Left renal cortex interstitium (tissue), 4 donors: ENCODE results near the gene KRTAP9-3. TPM values are rescaled to one million over a fixed set of nuclear protein-coding genes. Genes with fewer than 3 reads are reported as not detected.
"Not testable (repeated sequence)": the region's sequence is repeated elsewhere in the genome, so short reads cannot be mapped to it uniquely, and the experiment has no call there.

Experiments used
- DNase-seq, 4 donors: peaks; one replicate each; pipeline ENCODE4 v3.0.0-alpha.2; 2013; ENCODE audit warnings: low read depth in 4 of 4, low spot score in 2 of 4, missing footprints in 1 of 4
- polyA plus RNA-seq, 4 donors: library from polyadenylated mRNA; unstranded; fragments of 120-200 nt; gene quantifications; one replicate each; pipeline ENCODE4 v1.2.1, GENCODE V29; 2013; ENCODE audit not compliant: insufficient read length in 4 of 4

Gene KRTAP9-3
- polyA plus RNA-seq, 4 donors, result not detected

DNA sequence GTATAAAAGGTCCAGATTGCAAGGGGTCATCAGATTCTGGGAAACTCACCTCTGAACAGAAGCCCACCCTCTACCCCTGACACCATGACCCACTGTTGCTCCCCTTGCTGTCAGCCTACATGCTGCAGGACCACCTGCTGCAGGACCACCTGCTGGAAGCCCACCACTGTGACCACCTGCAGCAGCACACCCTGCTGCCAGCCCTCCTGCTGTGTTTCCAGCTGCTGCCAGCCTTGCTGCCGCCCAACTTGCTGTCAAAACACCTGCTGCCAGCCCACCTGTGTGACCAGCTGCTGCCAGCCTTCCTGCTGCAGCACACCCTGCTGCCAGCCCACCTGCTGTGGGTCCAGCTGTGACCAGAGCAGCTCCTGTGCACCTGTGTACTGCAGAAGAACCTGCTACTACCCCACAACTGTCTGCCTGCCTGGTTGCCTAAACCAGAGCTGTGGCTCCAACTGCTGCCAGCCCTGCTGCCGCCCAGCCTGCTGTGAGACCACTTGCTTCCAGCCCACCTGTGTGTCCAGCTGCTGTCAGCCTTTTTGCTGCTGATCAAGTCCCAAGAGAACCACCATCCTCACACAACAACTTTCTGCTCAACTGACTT is 17.5 kb downstream of the KRTAP9-3 start, which contains the start of gene KRTAP9-4:
KRTAP9-4 (plus strand) TSS at position 51 of the 604 bp plus-strand sequence; CDS start at position 85, 34 bp downstream.
- DNase-seq, result not testable (repeated sequence)

DNA sequence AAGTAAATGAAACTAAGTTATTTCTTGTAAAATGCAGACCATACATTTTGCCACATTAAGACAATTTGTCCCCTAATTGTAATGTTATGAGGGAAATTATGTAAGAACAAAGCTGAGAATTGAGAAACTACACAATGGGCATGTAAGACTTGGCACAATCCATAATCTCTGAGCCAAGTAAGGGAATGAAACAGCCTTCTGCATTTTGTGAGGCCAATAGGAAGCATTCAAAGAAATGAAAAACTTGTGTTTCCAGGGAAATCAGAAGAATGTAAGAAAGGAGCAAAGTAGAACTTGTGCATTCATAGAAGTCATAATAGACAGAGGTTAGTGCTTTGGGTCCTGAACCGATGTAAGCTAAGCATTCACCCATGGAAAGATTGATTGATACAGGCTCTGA is 19.0 kb downstream of the KRTAP9-3 start:
- no peak for DNase-seq

DNA sequence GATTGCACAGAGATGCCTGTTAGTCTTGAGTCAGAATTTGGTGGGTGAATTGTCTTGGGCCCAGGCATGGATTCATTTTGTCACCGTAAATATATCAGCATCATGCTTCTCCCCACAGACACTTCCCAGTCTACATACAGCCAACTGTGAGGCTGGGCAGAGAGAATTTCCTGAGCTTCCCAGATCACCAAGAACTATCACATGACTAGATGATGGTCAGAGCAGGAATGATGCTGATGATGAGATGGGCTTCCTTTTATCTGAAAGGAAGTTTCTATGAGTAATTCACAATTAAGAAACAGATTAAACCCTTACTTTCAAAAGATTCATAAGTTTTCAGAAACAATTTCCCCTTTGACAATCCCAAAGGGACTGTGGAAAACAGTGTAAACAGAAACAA is 22.6 kb downstream of the KRTAP9-3 start:
- no peak for DNase-seq

DNA sequence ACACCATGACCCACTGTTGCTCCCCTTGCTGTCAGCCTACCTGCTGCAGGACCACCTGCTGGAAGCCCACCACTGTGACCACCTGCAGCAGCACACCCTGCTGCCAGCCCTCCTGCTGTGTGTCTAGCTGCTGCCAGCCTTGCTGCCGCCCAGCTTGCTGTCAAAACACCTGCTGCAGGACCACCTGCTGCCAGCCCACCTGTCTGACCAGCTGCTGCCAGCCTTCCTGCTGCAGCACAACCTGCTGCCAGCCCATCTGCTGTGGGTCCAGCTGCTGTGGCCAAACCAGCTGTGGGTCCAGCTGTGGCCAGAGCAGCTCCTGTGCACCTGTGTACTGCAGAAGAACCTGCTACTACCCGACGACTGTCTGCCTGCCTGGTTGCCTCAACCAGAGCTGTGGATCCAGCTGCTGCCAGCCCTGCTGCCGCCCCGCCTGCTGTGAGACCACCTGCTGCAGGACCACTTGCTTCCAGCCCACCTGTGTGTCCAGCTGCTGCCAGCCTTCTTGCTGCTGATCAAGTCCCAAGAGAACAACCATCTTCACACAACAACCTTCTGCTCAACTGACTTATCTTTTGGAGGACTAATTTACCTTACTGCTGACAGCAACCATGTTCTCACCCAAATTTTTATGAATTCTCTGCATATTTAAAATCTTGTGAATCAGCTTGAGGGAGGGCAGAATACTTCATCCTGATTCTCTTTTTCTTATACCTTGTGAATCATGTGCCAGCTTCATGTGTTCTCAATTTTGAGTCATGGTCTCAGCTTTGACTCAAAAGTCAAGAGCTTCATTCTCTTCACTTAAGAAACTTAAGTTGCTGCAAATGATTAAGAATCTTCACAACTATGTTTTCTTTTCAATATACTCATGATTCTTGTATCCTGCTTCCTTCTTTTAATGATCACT is 23.4 kb downstream of the KRTAP9-3 start, which contains the start of gene KRTAP9-9:
KRTAP9-9 (plus strand) TSS at position 4 of the 910 bp plus-strand sequence.
- DNase-seq, result not testable (repeated sequence)

DNA sequence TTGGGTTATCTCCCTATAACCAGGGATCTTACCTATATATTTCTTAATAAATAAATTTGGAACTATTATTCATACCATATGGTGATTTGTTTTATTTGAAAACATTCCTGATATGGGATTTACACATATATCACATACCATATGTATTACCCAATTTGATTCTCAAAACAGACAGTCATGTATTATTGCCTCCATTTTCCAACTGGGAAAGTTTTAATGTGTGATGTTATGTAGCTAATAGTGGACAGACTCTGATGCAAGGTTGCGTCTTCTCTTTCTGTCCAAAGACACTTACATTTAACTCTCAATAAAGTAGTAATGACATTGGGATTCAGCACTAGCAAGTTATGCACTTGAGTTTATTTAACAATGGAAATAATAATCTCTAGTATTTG is 24.0 kb downstream of the KRTAP9-3 start:
- no peak for DNase-seq

DNA sequence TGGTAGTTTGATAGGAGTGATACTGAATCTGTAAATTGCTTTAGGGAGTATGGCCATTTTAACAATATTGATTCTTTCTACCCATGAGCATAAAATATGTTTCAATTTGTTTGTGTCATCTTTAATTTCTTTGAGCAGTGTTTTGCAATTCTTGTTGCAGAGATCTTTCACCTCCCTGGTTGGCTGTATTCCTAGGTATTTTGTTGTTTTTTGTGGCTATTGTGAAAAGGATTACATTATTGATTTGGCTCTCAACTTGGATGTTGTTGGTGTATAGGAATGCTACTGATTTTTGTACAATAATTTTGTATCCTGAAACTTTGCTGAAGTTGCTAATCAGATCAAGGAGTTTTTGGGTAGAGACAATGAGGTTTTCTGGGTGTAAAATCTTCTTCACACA is 26.2 kb downstream of the KRTAP9-3 start:
- no peak for DNase-seq

DNA sequence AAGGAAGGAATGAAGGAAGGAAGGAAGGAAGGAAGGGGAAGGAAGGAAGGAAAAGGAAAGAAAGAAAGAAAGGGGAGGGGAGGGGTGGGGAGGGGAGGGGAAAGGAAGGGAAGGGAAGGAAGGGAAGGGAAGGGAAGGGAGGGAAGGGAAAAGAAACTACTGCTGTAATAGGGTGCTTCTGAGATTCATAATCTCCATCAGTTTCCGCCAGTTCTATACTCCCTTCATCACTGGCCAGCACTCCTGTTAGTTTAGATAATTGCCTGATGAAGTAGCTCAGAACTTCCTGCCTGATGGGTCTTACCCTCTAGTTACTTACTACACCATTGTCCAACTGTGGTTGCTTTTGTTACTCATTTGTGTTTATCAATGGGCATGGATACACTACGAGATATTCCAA is 31.0 kb downstream of the KRTAP9-3 start:
- DNase-seq, result no peak

DNA sequence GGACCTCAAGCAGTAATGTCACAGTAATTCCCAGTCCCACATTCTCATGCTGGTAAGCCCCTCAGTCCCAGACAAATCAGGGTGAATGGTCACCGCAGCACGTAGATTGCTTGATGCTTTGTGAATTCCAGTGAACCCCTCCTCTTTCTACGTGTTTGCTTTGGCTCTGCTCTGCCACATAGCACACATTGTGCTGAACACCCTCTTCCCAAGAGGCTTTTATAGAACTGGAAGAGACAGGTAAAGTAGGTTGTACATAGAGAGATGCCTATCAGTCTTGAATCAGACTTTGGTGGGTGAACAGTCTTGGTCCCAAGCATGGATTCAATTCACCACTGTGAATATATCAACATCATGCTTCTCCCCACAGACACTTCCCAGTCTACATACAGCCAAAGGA is 32.4 kb downstream of the KRTAP9-3 start:
- no peak for DNase-seq

DNA sequence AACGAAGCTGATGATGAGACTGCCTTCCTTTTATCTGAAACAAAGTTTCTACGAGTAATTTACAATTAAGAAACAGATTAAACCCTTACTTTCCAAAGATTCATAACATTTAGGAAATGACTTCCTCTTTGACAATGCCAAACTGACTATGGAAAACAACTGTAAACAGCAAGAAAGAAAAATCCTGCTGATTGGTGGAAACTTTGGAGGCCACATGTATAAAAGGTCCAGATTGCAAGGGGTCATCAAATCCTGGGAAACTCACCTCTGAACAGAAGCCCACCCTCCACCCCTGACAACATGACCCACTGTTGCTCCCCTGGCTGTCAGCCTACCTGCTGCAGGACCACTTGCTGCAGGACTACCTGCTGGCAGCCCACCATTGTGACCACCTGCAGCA is 32.8 kb downstream of the KRTAP9-3 start, which contains the start of gene KRTAP9-6:
KRTAP9-6 (plus strand) TSS at position 301 of the 400 bp plus-strand sequence; CDS start at position 301, 0 bp downstream.
- DNase-seq, result no peak

DNA sequence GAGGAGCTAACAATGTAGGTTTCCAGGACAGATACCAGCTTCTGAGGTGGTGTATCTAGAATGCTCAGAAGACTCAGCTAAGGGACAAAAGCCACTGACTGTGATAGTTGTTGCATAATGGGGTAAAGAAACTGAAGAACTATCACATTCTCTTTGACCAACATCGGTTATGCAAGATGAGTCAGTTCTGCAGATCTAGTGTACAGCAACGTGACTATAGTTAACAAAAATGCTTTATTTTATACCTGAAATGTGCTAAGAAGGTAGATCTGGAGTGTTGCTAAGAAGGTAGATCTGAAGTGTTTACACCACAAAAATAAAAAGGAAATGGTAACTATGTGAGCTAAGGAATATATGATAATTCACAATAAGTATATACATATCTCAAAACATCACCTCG is 35.5 kb downstream of the KRTAP9-3 start:
- no peak for DNase-seq

DNA sequence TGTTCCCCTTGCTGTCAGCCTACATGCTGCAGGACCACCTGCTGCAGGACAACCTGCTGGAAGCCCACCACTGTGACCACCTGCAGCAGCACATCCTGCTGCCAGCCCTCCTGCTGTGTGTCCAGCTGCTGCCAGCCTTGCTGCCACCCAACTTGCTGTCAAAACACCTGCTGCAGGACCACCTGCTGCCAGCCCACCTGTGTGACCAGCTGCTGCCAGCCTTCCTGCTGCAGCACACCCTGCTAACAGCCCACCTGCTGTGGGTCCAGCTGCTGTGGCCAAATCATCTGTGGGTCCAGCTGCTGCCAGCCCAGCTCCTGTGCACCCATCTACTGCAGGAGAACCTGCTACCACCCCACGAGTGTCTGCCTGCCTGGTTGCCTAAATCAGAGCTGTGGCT is 39.1 kb downstream of the KRTAP9-3 start:
- DNase-seq, result not testable (repeated sequence)

DNA sequence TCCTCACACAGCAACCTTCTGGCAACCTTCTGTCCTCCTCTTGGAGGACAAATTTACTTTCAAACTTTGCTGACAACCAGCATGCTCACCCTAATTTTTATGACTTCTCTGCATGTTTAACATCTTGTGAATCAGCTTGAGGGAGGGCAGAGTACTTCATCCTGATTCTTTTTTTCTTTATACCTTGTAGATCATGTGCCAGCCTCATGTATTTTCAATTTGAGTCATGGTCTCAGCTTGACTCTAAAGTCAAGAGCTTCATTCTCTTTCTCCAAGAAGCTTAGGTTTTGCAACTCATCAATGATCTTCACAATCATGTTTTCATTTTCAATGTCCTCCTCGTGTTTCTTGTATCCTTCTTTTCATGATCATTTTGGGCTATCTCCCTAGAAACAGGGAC is 39.6 kb downstream of the KRTAP9-3 start:
- no peak for DNase-seq

DNA sequence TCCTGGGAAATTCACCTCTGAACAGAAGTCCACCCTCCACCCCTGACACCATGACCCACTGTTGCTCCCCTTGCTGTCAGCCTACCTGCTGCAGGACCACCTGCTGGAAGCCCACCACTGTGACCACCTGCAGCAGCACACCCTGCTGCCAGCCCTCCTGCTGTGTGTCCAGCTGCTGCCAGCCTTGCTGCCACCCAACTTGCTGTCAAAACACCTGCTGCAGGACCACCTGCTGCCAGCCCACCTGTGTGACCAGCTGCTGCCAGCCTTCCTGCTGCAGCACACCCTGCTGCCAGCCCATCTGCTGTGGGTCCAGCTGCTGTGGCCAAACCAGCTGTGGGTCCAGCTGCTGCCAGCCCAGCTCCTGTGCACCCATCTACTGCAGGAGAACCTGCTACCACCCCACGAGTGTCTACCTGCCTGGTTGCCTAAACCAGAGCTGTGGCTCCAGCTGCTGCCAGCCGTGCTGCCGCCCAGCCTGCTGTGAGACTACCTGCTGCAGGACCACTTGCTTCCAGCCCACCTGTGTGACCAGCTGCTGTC is 43.5 kb downstream of the KRTAP9-3 start, which contains the start of gene KRTAP9-7:
KRTAP9-7 (plus strand) TSS at position 51 of the 543 bp plus-strand sequence; CDS start at position 51, 0 bp downstream.
- DNase-seq, result not testable (repeated sequence)

DNA sequence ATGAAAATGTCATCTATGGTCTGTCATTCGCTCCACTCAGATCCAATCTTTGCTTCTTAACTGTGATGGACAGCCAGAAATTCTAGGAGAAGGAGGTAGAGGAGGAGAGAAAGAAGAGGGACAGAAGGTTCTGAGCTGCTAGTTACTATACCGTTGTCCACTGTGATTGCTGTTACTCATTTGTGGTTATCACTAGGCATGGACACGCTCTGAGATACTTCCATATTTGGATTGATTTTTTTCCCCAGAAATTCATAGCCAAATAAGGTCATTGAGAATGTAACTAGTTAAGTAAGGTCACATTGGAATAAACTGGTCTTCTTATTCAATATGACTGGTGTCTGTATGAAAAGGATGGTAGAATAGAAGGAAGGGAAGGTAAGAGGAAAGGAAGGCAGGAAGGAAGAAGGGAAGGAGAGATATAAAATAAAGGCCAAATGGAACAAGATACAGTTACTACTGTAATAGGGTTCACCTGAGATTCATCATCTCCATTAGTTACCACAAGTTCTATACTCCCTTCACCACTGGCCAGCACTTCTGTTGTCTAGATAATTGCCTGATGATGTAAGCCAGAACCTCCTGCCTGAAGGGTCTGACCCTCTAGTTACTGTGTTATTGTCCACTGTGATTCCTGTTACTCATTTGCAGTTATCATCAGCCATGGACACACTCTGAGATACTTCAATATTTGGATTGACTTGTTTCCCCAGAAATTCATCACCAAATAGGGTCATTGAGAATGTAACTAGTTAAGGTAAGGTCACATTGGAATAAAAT is 46.1 kb downstream of the KRTAP9-3 start:
- no peak for DNase-seq

Other genes starting within 250 kb of the KRTAP9-3 start
- gene KRT40, start 248.1 kb upstream of the KRTAP9-3 start, polyA plus RNA-seq, result under 1 TPM in 1 of 4 donors, not detected in 3; 0.08 TPM
- gene KRTAP3-3, start 238.3 kb upstream of the KRTAP9-3 start, polyA plus RNA-seq, result not detected
- not detected for gene KRTAP3-2, start 232.5 kb upstream of the KRTAP9-3 start, polyA plus RNA-seq
- gene KRTAP3-1, start 223.3 kb upstream of the KRTAP9-3 start, polyA plus RNA-seq, result not detected
- not detected for gene KRTAP1-5, start 205.2 kb upstream of the KRTAP9-3 start, polyA plus RNA-seq
- not detected for gene KRTAP1-4, start 202.3 kb upstream of the KRTAP9-3 start, polyA plus RNA-seq
- gene KRTAP1-3, start 197.6 kb upstream of the KRTAP9-3 start, polyA plus RNA-seq, result not detected
- gene KRTAP1-1, start 191.0 kb upstream of the KRTAP9-3 start, polyA plus RNA-seq, result not detected
- gene KRTAP2-1, start 185.1 kb upstream of the KRTAP9-3 start, polyA plus RNA-seq, result not detected
- not detected for gene KRTAP2-2, start 177.2 kb upstream of the KRTAP9-3 start, polyA plus RNA-seq
- not detected for gene KRTAP2-3, start 172.3 kb upstream of the KRTAP9-3 start, polyA plus RNA-seq
- gene KRTAP2-4, start 166.6 kb upstream of the KRTAP9-3 start, polyA plus RNA-seq, result not detected
- gene KRTAP4-7, start 148.3 kb upstream of the KRTAP9-3 start, polyA plus RNA-seq, result not detected
- gene KRTAP4-8, start 134.3 kb upstream of the KRTAP9-3 start, polyA plus RNA-seq, result not detected
- not detected for gene KRTAP4-16, start 130.2 kb upstream of the KRTAP9-3 start, polyA plus RNA-seq
- not detected for gene KRTAP4-9, start 127.1 kb upstream of the KRTAP9-3 start, polyA plus RNA-seq
- not detected for gene KRTAP4-11, start 114.1 kb upstream of the KRTAP9-3 start, polyA plus RNA-seq
- gene KRTAP4-12, start 108.3 kb upstream of the KRTAP9-3 start, polyA plus RNA-seq, result not detected
- gene KRTAP4-6, start 91.9 kb upstream of the KRTAP9-3 start, polyA plus RNA-seq, result not detected
- gene KRTAP4-5, start 82.6 kb upstream of the KRTAP9-3 start, polyA plus RNA-seq, result not detected
- not detected for gene KRTAP4-4, start 71.7 kb upstream of the KRTAP9-3 start, polyA plus RNA-seq
- gene KRTAP4-3, start 64.2 kb upstream of the KRTAP9-3 start, polyA plus RNA-seq, result not detected
- gene KRTAP4-2, start 54.2 kb upstream of the KRTAP9-3 start, polyA plus RNA-seq, result not detected
- not detected for gene KRTAP4-1, start 47.5 kb upstream of the KRTAP9-3 start, polyA plus RNA-seq
- not detected for gene KRTAP9-1, start 42.6 kb upstream of the KRTAP9-3 start, polyA plus RNA-seq
- not detected for gene KRTAP9-2, start 5.8 kb upstream of the KRTAP9-3 start, polyA plus RNA-seq
- gene KRTAP9-8, start 5.5 kb downstream of the KRTAP9-3 start, polyA plus RNA-seq, result not detected
- not detected for gene KRTAP9-4, start 17.2 kb downstream of the KRTAP9-3 start, polyA plus RNA-seq
- gene KRTAP9-9, start 22.9 kb downstream of the KRTAP9-3 start, polyA plus RNA-seq, result not detected
- under 1 TPM in 3 of 4 donors, not detected in 1; 0.09 to 0.14 (median 0.10) TPM for gene KRTAP9-6, start 32.9 kb downstream of the KRTAP9-3 start, polyA plus RNA-seq
- gene KRTAP9-7, start 43.2 kb downstream of the KRTAP9-3 start, polyA plus RNA-seq, result not detected
- gene KRTAP29-1, start 70.4 kb downstream of the KRTAP9-3 start, polyA plus RNA-seq, result not detected
- gene KRTAP16-1, start 76.9 kb downstream of the KRTAP9-3 start, polyA plus RNA-seq, result not detected
- not detected for gene KRTAP17-1, start 83.3 kb downstream of the KRTAP9-3 start, polyA plus RNA-seq
- not detected for gene KRT33A, start 118.4 kb downstream of the KRTAP9-3 start, polyA plus RNA-seq
- not detected for gene KRT33B, start 137.4 kb downstream of the KRTAP9-3 start, polyA plus RNA-seq
- not detected for gene KRT34, start 149.9 kb downstream of the KRTAP9-3 start, polyA plus RNA-seq
- not detected for gene KRT31, start 165.2 kb downstream of the KRTAP9-3 start, polyA plus RNA-seq
- gene KRT37, start 192.1 kb downstream of the KRTAP9-3 start, polyA plus RNA-seq, result not detected
- not detected for gene KRT38, start 208.5 kb downstream of the KRTAP9-3 start, polyA plus RNA-seq
- gene KRT32, start 234.9 kb downstream of the KRTAP9-3 start, polyA plus RNA-seq, result not detected
- gene KRT35, start 248.7 kb downstream of the KRTAP9-3 start, polyA plus RNA-seq, result under 1 TPM in 2 of 4 donors, not detected in 2; 0.10 to 0.14 TPM